ENCODE measurements around the gene AGXT. TPM values are rescaled to one million over a fixed set of nuclear protein-coding genes. Genes with fewer than 3 reads are reported as not detected.

The AGXT gene
- total and polyA plus RNA-seq, 8 donors = not detected

- intact Hi-C loops (cut with DNase I; ENCODE audit: low total_unique reads) = no loop called here
- Histone ChIP-seq H3K36me3 (no peaks in the 10 kb centered on the region), H3K27me3 (no peaks in the 10 kb centered on the region), H3K9me3 (no peaks in the 10 kb centered on the region), H3K27ac (no peak overlapping the region), H3K4me3 (no peak overlapping the region), H3K4me1 (peaks cover 0 to 12% (median 8%) of the 10 kb centered on the region in 4 donors)
- no peak for DNase-seq
- 90 to 95% (median 91%) methylated on average over 11 to 13 of the region's 13 CpGs for WGBS, 5 donors
- TF ChIP-seq, protein P1, sequence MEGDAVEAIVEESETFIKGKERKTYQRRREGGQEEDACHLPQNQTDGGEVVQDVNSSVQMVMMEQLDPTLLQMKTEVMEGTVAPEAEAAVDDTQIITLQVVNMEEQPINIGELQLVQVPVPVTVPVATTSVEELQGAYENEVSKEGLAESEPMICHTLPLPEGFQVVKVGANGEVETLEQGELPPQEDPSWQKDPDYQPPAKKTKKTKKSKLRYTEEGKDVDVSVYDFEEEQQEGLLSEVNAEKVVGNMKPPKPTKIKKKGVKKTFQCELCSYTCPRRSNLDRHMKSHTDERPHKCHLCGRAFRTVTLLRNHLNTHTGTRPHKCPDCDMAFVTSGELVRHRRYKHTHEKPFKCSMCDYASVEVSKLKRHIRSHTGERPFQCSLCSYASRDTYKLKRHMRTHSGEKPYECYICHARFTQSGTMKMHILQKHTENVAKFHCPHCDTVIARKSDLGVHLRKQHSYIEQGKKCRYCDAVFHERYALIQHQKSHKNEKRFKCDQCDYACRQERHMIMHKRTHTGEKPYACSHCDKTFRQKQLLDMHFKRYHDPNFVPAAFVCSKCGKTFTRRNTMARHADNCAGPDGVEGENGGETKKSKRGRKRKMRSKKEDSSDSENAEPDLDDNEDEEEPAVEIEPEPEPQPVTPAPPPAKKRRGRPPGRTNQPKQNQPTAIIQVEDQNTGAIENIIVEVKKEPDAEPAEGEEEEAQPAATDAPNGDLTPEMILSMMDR (IDR thresholded peaks at IDR 0.05) = no peak
- no peak for TF ChIP-seq EP300 (IDR thresholded peaks at IDR 0.05)
- no peak for TF ChIP-seq POLR2AphosphoS5 (IDR thresholded peaks at IDR 0.05)
- no peak for TF ChIP-seq POLR2A (IDR thresholded peaks at IDR 0.05)
These were observed 20.8 kb upstream of the AGXT start for GRCh38 chr2:240847817-240848216.

- TF ChIP-seq, protein P1 (IDR thresholded peaks at IDR 0.05) = no peak
- TF ChIP-seq POLR2A (IDR thresholded peaks at IDR 0.05) (no peak), EP300 (IDR thresholded peaks at IDR 0.05) (no peak), POLR2AphosphoS5 (IDR thresholded peaks at IDR 0.05) (no peak)
- H3K4me1 ChIP-seq = peaks cover 0 to 12% (median 8%) of the 10 kb centered on the region in 4 donors
- DNase-seq = no peak
- no peak overlapping the region for H3K4me3 ChIP-seq
- no peaks in the 10 kb centered on the region for H3K27me3 ChIP-seq
- peaks cover 0 to under 1% (median 0%) of the 10 kb centered on the region in 4 donors for H3K9me3 ChIP-seq
- intact Hi-C loops (cut with DNase I; ENCODE audit: low total_unique reads) = no loop called here
- no peak overlapping the region for H3K27ac ChIP-seq
- WGBS, 5 donors = 72 to 77% (median 75%) methylated on average over 12 of the region's 12 CpGs
- H3K36me3 ChIP-seq = no peaks in the 10 kb centered on the region
These were observed 19.5 kb upstream of the AGXT start for GRCh38 chr2:240848900-240849680.

GRCh38 chr2:240850026-240850425, 18.6 kb upstream of the AGXT start:
- intact Hi-C loops (cut with DNase I; ENCODE audit: low total_unique reads) = no loop called here
- TF ChIP-seq POLR2AphosphoS5 (IDR thresholded peaks at IDR 0.05) = no peak
- TF ChIP-seq POLR2A (IDR thresholded peaks at IDR 0.05) = no peak
- TF ChIP-seq, protein P1 (IDR thresholded peaks at IDR 0.05) = no peak
- no peak for TF ChIP-seq EP300 (IDR thresholded peaks at IDR 0.05)
- Histone ChIP-seq H3K27ac (no peak overlapping the region), H3K4me3 (no peak overlapping the region), H3K4me1 (peaks cover 0 to 12% (median 8%) of the 10 kb centered on the region in 4 donors), H3K27me3 (no peaks in the 10 kb centered on the region), H3K9me3 (peaks cover 0 to 10% (median 7%) of the 10 kb centered on the region in 4 donors), H3K36me3 (no peaks in the 10 kb centered on the region)
- 83 to 94% (median 84%) methylated on average over 9 to 11 of the region's 11 CpGs for WGBS, 5 donors
- DNase-seq = no peak

DNA sequence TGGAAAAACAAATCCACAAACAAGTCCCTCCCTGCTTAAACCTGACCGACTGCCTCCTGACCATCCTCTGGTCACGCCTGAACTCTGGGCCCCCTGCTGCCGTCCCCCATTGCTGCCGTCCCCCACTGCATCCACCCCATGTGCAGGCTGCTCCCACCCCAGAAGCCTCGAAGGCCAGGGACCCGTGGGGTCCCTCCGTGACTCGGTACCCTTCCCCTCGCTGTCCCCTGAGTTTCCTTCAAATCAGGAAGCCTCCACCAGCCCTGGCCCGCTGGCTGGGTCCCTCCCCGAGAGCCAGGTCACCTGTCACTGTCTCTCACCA, 17.9 kb upstream of the AGXT start:
- Histone ChIP-seq H3K36me3 (no peaks in the 10 kb centered on the region), H3K4me3 (no peak overlapping the region), H3K4me1 (peaks cover 0 to 12% (median 8%) of the 10 kb centered on the region in 4 donors), H3K27ac (no peak overlapping the region), H3K27me3 (no peaks in the 10 kb centered on the region), H3K9me3 (peaks cover 0 to 11% (median 8%) of the 10 kb centered on the region in 4 donors)
- intact Hi-C loops (cut with DNase I; ENCODE audit: low total_unique reads) = no loop called here
- TF ChIP-seq POLR2A (IDR thresholded peaks at IDR 0.05) (no peak), EP300 (IDR thresholded peaks at IDR 0.05) (no peak), POLR2AphosphoS5 (IDR thresholded peaks at IDR 0.05) (no peak)
- TF ChIP-seq, protein P1 (IDR thresholded peaks at IDR 0.05) = no peak
- WGBS, 5 donors = 52 to 66% (median 62%) methylated on average over 11 of the region's 11 CpGs
- no peak for DNase-seq
